H4 (cell line): ENCODE results near the gene EIF1AD. TPM values are rescaled to one million over a fixed set of nuclear protein-coding genes. Genes with fewer than 3 reads are reported as not detected.
"Not testable (repeated sequence)": the region's sequence is repeated elsewhere in the genome, so short reads cannot be mapped to it uniquely, and the experiment has no call there.

Experiments used
- DNase-seq: peaks from one replicate; pipeline ENCODE4 v3.0.0-alpha.2; 2015; ENCODE audit warnings: low spot score
- total RNA-seq: library from RNA; depleted of rRNA; stranded (reverse); fragments of >200 nt; shearing (Covaris generic); gene quantifications from 2 replicates; pipeline ENCODE4 v1.2.3, GENCODE V29; 2014

EIF1AD gene
- total RNA-seq, 1 experiment from 2014 or later: 20.7 TPM

GRCh38 chr11:66022401-66023185 is 20.6 kb upstream of the EIF1AD start:
- DNase-seq: no peak

DNA sequence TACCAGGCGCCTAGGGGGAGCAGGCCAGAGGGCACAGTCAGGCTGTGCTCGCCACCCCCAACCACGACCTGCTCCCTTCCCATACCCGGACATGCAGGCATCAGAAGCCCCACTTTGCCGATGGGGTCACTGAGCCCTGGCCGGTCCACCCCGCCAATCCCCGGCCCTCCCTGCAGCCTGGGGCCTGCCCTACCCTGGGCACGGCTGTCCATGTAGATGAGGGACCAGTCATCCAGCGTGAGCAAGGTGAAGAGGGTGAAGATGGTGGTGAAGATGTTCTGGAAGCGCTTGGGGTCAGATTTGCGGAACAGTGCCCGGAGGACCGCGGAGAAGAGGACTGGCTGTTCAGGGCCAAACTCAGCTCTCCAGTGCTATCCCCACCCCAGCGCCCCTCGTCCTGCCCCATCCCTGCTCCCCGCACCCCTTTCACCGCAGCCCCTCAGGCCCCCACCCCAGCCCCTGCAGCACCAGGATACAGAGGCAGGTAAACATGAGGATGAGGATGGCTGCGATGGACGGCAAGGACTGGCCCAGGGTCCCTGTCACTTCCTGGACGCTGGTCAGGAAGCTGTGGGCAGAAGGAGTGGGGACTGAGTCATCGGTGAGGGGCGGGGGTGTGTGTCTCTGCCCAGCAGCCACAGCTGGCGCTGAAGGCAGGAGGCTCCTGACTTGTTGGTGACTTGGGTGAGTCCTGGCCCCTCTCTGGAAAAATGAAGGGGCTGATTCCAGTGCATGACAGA is 18.8 kb upstream of the EIF1AD start:
- DNase-seq: peak; percentile 89

DNA sequence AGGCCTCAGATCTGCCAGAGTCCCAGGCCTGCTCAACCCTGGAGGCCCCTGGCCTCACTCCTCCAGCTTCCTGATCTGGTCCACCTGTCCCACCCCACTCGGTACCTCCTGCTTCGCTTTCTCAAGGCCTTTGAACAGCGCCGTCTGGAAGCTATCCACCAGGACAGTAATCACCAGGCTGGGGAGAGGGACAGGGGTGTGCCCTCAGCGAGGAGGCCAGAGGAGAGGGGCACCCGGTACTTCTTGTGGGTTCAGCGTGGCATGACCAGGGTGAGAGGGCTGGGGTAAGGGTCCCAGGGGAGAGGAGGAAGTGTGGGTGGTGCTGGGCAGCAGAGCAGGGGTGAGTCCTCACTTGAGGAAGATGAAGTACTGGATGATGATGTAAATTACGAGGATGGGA is 18.3 kb upstream of the EIF1AD start:
- DNase-seq: no peak

DNA sequence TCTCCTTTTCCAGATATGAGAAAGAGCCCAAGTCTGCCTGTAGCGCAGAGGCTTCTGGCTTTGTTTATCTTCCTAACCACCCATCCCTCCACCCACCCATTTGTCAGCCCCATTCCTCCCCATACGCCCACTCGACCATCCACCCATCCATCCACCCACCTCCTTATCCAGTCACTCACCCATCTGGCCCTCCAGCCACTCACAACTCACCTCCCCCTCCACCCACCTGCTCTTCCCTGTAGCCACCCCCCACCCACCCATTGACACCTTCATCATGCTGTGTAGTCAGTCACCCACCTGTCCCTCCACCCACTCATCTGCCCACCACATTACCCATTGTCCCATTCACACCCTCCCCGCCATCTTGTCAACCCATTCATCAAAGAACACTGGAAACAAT is 15.4 kb upstream of the EIF1AD start:
- no peak for DNase-seq

GRCh38 chr11:66016793-66017177 is 14.8 kb upstream of the EIF1AD start:
- no peak for DNase-seq

- no peak for DNase-seq
These were observed 14.2 kb upstream of the EIF1AD start for GRCh38 chr11:66015936-66016792.

GRCh38 chr11:66015454-66015881 is 13.5 kb upstream of the EIF1AD start:
- no peak for DNase-seq

DNA sequence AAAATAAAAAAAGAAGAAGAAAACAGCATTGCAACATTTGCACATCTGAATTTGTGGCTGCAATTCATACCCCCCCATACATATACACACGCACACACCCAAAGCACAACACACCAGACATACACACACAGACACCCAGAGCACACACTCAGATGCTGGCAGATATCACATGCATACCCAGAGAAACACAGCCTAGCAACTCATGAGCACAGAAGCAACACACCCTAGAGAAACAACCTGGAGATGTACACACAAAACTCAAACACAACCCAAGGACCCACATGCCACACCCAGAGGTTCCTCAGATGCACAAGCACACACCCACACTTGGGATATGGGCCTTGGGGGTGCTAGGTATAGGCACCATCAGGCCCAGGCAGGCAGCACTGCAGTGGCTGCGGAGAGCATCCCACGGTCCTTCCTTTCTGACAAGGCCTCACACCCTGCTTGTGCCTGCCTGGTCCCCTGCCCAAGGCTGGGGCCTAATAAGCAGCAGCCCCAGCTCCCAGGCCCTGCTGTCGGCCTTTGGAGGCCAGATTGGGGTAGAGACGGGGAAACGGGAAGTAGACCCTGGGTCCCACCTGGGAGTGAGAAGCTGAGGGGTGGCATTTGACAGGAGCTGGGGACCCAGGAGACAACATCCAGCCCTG is 13.0 kb upstream of the EIF1AD start:
- no peak for DNase-seq

- no peak for DNase-seq
These were observed 11.8 kb upstream of the EIF1AD start for GRCh38 chr11:66013762-66014100.

DNA sequence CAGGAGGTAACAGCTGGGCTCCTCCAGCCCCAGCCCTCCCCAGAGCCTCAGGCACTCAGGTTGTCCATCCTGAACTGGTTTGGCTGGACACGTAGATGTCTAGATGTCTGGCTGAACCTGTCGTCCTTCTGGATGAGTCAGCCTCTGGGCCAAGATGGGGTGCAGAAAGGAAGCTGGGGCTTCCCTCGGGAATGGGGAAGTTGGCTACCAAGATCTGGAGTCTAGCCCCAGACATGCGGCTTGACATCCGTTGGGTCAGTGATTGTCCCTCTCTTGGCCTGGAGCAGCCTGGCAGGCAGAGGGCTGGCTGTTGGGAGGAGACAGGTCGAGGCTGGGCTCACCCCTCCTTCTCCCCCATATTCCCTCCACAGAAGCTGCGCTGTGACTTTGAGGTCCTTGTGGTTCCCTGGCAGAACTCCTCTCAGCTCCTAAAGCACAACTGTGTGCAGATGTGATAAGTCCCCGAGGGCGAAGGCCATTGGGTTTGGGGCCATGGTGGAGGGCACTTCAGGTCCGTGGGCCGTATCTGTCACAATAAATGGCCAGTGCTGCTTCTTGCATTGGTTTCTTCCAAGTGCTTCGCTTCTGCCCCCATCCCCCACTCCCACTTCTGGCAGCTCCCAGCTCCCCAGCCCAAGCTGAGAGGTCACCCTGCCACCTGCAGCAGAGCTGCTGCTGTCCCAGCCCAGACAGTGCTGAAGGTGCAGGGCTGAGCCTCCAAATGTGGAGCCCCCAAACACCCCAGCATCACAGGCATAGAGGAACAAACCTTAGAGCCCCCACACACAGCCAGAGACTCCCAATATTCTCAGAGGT is 11.2 kb upstream of the EIF1AD start:
- DNase-seq: no peak

DNA sequence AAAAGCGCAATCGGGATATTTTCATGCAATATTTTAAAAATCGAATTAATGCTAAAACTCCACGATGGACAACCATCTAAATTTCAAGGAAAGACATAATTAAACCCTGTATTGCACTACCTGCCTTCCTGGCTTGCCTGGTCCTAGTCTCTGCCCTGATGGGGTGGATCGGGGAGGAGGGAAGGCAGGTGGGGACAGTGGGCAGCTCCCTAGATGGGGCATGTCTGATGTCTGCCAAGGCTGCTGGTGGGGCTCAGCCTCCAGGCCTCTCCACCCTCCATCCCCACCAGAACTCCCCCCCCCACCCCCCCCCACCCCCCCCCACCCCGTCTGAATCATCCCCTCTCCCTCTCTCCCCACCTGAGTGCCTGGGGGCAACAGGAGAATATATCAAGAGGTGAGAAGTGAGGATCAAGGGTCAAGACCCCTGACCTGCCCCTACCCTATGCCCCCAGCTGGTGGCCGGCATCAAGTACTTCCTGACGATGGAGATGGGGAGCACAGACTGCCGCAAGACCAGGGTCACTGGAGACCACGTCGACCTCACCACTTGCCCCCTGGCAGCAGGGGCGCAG is 10.5 kb upstream of the EIF1AD start:
- no peak for DNase-seq

GRCh38 chr11:66011785-66012303 is 9.9 kb upstream of the EIF1AD start, which contains the start of gene CST6:
TSS of gene CST6 (plus strand) at chr11:66012008. CDS start at chr11:66012045, 37 bp downstream.
- no peak for DNase-seq

DNA sequence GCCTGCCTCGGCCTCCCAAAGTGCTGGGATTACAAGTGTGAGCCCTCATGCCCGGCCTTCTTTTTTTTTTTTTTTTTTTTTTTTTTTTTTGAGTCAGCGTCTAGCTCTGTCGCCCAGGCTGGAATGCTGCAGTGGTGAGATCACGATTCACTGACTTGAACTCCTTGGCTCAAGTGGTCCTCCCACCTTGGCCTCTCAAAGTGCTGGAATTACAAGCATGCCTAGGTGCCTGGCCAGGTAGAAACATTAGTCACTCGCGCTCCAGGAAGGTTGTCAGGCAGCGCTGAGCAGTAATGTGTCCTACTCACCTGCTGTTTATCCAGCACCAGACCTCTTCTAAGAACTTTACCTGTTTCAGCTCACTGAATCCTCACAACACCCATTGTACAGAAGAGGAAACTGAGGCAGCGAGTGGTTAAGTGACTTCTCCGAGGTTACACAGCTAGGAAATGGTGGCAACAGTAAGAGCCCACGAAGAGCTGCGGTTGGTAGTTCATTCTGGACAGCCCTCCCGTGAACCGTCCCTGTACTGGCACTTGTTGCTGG is 9.4 kb upstream of the EIF1AD start:
- DNase-seq: no peak

DNA sequence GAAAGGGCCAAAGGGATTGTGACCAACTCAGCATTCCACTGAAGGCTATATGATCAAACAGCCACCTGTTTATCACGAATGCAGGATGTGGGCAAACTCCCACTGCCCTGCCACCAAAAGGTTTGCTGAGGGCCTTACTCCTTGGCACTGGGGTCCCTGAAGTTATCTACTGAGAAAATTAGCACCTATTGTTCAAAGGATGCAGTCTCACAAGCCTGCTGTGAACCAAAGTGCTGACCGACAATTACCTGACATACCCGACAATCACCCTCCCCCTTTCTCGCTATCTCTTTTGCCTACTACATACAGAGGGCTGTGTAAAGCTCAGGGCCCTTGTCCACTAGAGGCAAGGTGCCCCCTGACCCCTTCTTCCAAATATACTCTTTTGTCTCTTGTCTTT is 8.1 kb upstream of the EIF1AD start:
- DNase-seq: not testable (repeated sequence)

DNA sequence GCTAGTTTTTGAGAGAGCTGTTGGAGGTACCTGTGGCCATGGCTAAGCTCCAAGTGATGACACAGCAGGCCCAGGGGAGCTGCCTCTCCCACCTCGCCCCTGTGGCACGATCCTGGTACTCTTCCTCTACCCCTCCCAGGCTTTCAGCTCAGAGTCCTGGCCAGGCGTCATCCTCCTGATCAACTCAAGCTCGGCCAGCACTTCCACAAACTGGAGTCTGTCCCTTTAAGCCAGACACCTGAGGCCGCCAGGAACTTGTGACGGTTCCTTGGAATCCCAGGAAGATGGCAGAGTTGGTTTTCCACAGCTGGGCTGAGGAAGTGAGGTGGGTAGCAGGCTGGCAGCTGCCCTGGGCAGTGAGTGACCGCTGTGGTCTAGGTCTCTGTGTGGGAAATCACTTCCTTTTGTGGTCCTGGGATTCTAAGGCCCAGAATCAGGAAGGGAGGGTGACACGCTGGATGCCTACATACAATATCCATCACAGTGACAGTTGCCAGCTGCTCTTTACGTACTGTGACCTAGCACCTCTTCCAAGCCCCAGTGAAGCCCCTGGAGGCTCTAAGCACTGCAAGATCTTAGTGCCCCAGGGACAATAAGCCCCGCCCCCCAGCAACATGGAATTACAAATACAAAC is 6.6 kb upstream of the EIF1AD start:
- peak; percentile 55 for DNase-seq

DNA sequence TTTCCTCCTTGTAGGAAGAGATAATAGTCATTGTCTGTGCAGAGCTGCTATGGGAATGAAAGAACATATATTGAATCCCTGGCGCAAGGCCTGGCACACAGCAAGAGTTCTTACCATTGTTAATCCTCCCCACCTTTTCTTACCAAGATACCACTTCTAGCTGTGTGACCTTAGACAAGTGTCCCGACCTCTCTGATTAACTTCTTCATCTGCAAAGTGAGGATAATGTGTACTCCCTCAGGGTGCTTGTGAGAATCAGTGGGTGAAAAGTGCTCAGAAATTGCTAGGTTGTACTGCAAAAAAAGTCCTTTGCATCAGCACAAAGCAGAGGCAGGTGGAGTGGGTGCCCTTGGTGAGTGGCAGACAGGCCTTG is 6.1 kb upstream of the EIF1AD start:
- no peak for DNase-seq

DNA sequence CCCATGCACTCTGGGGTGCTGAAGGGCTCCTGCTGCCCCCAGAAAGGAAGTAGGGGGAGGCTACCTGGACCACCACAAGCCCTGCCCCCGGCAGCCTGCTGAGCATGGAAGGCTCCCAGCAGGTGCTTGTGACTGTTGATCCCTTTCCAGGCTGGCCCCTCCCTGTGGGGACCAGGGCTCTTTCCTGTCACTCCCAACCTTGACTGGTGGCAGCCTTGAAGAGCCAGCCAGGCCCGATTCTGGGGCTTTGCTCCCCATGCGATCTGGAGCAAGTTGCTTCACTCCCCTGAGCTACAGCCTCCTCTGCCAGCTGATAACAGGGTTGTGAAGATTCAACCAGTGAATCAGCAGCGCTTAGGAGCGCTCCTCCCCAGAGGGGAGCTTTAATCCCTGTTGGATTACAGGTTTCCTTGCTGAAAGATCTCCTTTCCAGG is 5.3 kb upstream of the EIF1AD start:
- no peak for DNase-seq

GRCh38 chr11:66006891-66007176 is 4.9 kb upstream of the EIF1AD start:
- no peak for DNase-seq

DNA sequence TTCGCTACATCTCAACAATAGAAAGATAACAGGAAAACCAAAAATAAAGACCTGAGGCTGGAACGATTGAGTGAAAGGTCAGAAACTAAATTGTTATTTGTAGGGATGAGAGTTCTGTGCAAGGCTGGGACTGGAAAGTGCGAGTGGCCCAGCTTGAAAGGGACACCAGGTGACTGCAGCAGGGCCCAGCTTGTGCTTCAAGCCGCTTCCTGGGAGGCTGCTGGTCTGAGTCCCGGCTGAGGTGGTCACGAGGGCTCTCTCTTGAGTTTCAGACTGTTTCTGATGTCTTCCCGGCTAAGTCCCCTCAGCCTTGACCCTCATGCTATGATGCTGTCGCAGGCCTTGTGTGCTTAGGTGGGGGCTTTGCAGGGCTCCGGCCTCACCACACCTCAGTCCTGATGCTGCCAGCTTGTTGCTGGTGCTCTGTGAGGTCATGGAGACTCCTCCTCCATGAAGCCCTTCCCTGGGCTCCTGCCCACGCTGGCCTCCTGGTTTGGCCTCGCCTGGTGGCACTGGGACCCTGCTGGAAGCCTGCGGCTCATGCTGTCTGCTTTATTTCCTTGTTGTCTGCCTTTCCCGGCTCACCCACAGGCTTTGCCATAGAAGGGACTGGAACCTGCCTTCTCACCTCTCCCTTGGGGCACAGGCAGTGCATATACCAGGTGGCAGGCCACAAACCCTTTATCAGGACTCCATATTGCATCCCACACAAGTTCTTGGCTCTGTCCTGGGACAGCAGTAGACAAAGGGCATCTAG is 4.4 kb upstream of the EIF1AD start:
- DNase-seq: no peak
